GM19099 (cell line): ENCODE results near the gene SNX22.

Source experiments
- POLR2A ChIP-seq: IDR thresholded peaks from 3 replicates; pipeline ENCODE4 v1.6.1; 2011; ENCODE audit warnings: low read depth; ENCODE audit not compliant: insufficient read length; ENCODE audit errors: extremely low read depth

The SNX22 gene

DNA sequence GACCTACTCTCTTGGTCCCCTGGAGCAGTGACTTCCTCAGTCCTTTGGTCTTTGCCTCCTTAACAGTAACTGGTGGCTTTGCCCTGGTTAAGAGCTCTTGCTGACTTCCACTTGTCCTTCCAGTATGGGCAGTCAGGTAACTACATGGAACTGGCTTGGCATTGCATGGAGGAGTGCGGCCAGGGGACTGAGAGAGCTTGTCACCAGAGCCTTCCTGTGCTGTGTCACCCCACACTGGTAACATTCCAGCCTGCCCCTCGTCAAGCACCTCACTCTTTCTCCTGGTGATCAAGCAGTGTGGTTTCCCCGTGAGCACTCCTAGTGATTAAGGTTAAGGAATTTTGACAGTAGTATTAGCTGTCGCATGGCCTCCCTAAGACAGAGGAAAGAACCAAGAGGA is 19.3 kb upstream of the SNX22 start:
- TF ChIP-seq POLR2A = no peak

DNA sequence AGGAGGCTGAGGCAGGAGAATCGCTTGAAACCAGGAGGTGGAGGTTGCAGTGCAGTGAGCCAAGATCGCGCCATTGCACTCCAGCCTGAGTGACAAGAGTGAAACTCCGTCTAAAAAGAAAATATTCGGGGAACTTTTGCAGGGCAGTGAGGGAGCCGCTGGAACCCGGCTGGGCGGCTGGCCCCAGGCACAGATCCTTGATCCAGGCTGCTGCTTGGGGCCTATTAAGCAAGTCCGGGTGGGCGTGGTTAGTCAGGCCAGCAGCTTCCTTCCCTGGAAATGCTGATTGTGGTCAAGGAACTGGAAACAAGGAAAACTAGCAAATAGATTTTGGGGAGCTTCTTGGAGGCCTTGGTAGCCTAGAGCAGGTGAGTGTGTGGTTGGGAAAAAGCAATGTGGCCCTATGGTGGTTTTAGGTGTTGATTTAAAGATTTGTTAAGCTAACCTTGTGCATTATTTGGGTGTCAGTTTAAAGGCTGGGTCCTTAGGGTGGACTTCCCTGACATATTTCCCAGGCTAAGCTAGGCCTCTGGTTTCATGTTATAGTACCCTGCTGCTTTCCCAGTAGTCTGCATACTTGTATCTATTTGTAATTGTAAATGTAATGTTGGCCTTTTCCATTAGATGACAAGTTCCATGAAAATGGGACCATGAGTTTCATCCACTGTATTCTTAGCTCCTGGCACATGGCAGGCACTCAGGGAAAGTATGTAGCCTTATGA is 17.7 kb upstream of the SNX22 start:
- TF ChIP-seq POLR2A = no peak

- TF ChIP-seq POLR2A = no peak
Measured at GRCh38 chr15:64134345-64134829, 17.1 kb upstream of the SNX22 start.

DNA sequence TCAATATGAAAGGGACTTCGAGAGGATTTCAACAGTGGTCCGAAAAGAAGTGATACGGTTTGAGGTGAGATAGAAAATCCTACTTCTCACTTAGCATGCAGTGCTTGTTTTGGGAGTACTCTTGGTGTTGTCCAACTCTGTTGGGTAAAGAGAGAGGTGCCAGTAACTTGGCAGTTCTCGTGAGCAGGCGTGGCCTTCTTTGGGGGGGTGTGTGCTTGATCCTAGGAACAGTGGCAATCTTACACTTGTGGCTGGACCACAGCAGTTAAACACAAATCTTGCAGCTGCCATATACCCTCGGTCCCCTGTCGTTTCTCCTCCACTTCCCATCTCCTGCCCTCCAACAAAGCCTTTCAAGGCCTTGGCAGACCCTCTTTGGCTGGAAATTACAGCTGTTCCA is 15.2 kb upstream of the SNX22 start:
- no peak for TF ChIP-seq POLR2A

DNA sequence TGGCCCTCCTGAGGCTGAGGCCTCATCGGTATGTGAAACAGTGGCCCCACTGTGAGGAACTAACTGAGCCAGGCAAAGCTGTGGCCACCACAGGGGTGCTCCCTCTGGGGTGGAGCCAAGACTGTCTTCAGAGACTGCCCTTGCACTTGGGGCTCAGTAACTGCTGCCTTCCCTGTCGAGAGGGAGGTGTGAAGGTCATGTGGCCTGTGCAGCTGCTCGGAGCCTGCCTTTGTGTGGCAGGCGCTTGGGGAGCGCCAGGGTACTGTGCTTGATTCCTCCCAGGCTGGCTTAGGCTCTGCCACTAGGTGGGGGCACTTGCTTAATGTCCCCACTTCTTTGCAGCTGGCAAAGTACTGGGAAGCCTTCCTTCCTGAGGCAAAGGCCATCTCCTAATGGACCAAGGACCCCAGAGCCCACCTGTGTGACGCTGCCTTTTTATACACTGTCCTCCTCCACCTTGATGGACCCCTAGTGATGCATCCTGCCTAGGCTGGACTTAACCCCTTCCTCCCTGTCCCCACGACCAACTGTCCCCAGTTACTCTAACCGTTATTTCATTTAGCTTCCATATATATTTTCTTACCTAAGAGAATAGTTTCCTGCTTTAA is 14.2 kb upstream of the SNX22 start:
- TF ChIP-seq POLR2A = no peak

DNA sequence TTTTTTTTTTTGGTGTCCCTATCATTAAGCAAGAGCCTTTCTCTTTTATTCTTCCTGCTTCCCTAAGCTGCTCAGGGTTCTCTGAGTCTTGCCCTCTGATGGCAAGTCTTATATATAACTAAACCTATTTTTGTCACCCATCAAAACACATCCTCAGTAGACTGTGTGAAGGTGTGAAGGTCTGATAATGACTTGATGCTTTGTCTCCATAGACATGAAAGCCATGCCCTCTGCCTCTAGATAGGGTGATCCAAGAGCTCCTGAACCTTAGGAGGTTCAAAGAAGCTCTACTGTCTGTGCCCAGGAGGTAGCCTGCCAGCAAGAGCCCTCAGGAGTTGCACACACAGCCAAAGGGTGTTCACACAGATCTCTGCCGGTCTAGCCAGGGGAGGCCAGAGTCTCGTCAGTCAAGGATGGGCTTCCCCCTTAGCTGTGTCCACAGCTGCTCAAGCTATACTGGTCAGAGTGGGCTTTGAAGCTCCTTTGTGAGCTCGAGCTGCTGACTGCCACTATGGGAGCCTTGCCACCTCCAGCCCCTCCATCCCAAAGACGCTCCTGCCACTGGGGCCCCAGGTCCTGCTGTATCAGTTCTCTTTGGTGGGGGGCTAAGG is 13.1 kb upstream of the SNX22 start:
- no peak for TF ChIP-seq POLR2A

DNA sequence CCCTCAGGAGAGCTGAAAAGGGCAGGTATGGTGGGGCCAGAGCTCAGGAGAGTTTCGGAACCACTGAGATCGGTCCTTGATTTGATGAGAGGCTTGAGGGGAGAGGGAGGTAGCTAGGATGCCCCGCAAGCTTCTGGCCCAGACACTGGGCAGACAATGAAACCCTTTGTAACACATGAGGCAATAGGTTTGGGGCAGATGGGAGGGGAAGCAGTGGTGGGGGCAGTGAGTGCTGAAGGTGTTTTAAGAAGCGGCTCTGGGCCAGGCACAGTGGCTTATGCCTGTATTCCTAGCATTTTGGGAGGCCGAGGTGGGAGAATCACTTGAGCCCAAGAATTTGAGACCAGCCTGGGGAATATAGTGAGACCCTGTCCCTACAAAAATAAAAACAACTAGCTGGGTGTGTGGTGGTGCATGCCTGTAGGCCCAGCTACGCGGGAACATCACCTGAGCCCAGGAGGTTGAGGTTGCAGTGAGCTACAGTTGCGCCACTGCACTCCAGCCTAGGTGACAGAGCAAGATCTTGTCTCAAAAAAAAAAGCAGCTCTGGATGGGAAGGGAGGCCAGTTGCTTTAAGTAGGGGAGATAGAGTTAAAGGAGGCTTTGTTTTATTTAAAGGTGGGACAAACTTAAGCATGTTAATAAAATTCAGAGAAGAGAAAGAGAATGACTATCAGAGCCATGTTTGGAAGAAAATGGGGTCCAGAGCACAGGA is 9.6 kb upstream of the SNX22 start:
- no peak for TF ChIP-seq POLR2A

- TF ChIP-seq POLR2A = no peak
Measured at GRCh38 chr15:64143276-64143675, 8.3 kb upstream of the SNX22 start.

DNA sequence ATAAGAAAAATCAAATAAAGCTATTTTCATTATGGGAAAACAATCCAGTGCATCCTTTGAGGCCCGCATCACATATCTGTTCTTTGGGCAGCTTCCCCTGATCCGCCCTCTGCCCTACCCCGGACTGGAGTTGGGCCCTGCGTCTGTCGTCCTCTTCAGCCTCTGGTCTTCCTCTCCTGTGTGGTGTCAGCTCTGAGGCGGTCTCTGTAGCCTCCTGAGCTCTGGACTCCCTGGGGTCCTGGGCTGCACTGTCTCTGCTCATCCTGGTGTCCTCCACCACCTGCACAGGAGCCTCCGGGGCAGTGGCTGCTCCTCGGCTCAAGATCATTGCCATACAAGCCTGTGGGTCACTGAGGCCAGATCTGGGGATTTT is 7.4 kb upstream of the SNX22 start:
- no peak for TF ChIP-seq POLR2A

GRCh38 chr15:64144565-64145281 is 6.8 kb upstream of the SNX22 start:
- TF ChIP-seq POLR2A = peak; percentile 42

DNA sequence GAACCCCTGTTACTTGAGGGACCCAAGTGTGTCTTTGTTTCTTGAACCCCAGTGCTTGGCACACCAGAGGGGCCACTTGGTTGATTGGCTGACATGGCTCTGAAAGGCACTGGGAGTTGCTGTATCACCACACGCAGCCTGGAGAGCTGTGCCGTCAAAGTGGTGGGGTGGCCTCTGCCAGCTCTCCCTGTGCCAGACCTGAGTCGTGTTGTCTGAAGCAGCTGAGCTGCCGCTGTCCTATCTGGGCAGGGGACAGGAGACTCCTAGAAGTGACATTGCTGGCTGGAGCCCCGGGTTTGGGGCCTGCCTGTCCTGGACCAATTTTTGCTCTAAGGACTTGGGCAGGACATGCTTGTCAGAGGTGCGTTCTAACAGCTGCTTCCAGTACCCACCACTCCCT is 5.5 kb upstream of the SNX22 start:
- TF ChIP-seq POLR2A = no peak

DNA sequence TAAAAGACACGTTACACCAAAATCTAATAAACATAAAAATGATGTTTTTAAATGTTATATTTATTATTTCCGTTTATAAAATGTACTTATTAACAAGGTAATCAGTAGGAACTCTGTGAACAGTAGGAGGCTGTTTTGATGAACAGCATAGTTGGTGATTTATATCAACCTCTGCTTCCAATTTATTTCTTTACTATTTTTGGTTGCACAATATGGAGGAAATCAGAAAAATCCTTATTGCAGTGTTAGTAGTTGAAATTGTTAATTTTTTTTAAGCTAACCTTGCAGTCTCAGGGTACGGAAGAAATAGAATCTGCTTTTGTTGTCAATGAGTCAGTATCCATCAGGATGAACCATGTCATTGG is 5.0 kb upstream of the SNX22 start:
- no peak for TF ChIP-seq POLR2A

- no peak for TF ChIP-seq POLR2A
Measured at GRCh38 chr15:64146885-64147681, 4.4 kb upstream of the SNX22 start.

- no peak for TF ChIP-seq POLR2A
Measured at GRCh38 chr15:64148168-64148567, 3.4 kb upstream of the SNX22 start.
